Renal pelvis (tissue), 4 donors: ENCODE measurements around the gene APP. TPM values are rescaled to one million over a fixed set of nuclear protein-coding genes. Genes with fewer than 3 reads are reported as not detected.
A peak's percentile ranks its signal among the peaks of the same experiment; 100 is the strongest.

Experiments used
- DNase-seq: peaks from one replicate; pipeline ENCODE4 v3.0.0-alpha.2; 2013
- polyA plus RNA-seq, 3 donors: library from polyadenylated mRNA; unstranded; fragments of 120-200 nt; gene quantifications; one replicate each; pipeline ENCODE4 v1.2.1, GENCODE V29; 2013; ENCODE audit not compliant: insufficient read length in 3 of 3

Gene APP
- polyA plus RNA-seq, 3 donors: 807 to 871 (median 813) TPM

DNA sequence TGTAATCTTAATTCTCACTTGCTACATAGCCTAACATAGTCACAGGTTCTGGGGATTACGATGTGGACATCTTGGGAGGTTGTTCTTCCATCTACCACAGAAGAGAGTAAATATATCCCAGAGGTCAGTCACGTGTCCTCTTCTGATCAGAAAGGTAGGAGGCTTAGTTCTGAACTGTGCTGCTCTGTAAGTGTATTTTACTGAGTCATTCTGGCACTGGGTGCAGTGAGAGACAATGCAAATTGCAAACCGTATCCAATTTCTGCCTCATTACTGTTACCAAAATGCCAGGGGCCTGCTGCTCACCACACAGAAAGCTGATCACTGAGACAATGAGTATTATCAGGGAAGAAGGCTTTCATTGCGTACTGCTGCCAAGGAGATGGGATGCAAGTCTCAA lies 331.8 kb downstream of the APP start:
- no peak for DNase-seq

DNA sequence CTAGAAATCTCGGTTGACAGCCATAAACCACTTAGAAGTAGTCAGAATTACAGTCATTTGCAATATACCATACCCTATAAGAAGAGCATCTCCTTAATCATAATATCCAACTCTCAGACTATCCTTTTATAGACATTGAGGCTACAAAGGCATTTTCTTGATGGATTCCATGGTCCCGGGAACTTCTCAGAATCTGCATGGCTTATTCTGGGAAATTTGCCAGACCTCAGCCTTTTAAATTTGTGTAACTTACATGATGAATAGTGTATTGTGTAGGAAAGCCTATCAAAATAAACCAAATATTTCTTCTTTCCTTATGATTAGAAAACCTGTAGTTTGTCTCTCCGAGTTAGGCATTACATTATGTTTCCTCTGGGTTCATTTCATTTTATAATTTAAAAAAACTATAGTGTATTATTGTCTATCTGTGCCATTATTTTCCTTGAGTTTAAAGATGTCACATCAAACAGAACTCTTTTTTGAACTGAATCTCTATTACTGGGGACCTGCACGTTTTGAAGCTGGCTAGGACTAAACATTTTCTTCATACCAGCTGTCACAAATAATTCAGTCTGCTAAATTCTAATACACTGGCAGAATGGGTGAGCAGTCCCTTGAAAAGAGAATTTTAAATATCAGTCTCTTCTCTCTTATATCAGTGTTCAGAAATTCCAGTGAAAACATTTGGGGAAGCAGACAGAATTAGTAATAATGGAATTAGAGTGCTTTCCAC lies 332.9 kb downstream of the APP start:
- peak; percentile 62 for DNase-seq

DNA sequence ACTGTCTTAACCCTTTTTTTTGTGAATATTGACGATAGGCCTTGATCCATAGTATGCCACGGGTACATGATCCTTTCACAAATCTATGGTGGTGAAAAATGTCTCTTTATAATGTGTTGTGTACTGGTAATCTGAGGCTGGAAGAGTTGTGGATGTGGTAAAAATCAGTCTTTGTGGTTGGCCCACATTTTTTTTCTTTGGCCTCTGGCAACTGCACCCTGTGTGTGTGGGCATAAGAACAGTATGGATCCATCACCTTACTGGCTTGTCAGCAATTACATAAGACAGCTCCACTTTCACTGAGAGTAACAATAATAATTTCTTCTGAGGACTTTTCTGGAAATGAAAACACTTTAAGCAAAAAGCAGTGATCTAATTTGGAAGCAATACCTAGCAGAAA lies 334.2 kb downstream of the APP start:
- no peak for DNase-seq

DNA sequence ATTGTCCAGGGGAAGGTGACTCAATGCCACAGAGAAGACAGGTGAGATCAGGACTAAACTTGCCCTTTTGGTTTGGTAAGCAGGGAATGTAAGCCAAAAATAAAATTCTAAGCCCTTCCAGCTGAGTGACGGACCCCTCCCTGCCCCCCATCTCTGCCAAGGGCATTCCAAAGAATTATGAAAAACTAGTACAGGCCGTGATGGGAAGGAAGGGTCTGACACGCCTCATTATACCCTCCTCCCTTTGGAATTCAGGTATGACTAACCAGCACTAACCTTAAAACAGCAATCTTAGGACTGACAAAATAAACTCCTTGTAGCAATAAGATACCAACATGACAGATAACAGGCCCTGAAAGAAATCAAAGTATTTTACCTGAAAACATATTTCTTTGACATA lies 336.2 kb downstream of the APP start:
- DNase-seq: no peak

DNA sequence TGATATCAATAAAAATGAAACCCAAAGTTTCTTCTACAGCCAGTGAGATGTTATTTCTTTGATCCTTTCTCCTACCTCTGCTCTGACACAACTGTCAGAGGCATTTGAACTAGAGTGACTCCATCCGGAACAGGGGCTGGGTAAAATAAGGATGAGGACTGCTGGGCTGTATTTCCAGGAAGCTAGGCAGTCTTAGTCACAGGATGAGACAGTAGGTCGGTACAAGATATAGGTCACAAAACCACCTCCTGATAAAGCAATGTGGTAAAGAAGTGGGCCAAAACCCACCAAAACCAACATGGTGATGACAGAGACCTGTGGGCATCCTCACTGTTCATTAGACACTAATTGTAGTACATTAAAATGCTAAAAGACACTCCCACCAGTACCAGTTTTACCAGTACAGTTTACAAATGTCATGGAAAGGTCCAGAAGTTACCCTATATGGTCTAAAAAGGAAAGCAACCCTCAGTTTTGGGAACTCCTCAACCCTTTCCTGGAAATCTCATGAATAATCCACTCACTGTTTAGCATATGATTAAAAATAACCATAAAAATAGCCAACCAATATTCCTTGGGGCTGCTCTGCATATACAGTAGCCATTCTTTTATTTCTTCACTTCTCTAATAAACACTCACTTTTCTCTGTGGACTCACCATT lies 339.1 kb downstream of the APP start:
- DNase-seq: no peak
